Ovary (tissue), 9 donors: Measurements from ENCODE around the gene NKX6-2. TPM values are rescaled to one million over a fixed set of nuclear protein-coding genes. Genes with fewer than 3 reads are reported as not detected.
A peak's percentile ranks its signal among the peaks of the same experiment; 100 is the strongest.
"Not testable (repeated sequence)": the region's sequence is repeated elsewhere in the genome, so short reads cannot be mapped to it uniquely, and the experiment has no call there.

Experiments used
- DNase-seq, 5 donors: peaks; one replicate each; pipeline ENCODE4 v3.0.0-alpha.2; 2019 to 2020
- H3K27ac ChIP-seq, 2 donors: fragments of 200-600 bp; one replicate each; pipeline versions ENCODE4 v1.5.1 to v1.8.0; 2019 to 2022
- H3K27me3 ChIP-seq: fragments of 200-600 bp; one replicate; pipeline ENCODE4 v1.8.0; 2022
- H3K36me3 ChIP-seq: fragments of 200-600 bp; sonication (generic); one replicate; pipeline ENCODE4 v1.5.1; 2019
- H3K4me1 ChIP-seq: one replicate; pipeline ENCODE4 v1.8.1; 2013; ENCODE audit warnings: mild to moderate bottlenecking, moderate library complexity; ENCODE audit not compliant: insufficient read depth
- H3K4me3 ChIP-seq: fragments of 200-600 bp; sonication (generic); one replicate; pipeline ENCODE4 v1.5.1; 2017
- H3K9me3 ChIP-seq, 2 donors: fragments of 200-600 bp in 1 of 2; sonication (generic) in 1 of 2; one replicate each; pipeline versions ENCODE4 v1.5.1 to v1.8.1; 2013 to 2019; ENCODE audit warnings: mild to moderate bottlenecking in 1 of 2, moderate library complexity in 1 of 2
- EP300 ChIP-seq: sonication (generic); formaldehyde crosslinking; IDR thresholded peaks from one replicate; pipeline ENCODE4 v1.6.1; 2017; ENCODE audit warnings: antibody characterized with exemption
- POLR2A ChIP-seq: fragments of 450-650 bp; IDR thresholded peaks from one replicate; pipeline ENCODE4 v1.6.1; 2017; ENCODE audit warnings: antibody characterized with exemption, mild to moderate bottlenecking, moderate library complexity
- whole genome bisulfite sequencing, 3 donors: extraction: QIAGEN DNeasy Blood & Tissue Kit in 1 of 3; methylation state at CpG; one replicate each; pipeline versions ENCODE4 v1.1.5 to v1.1.7; 2013 to 2017; 5-methylcytosine and 5-hydroxymethylcytosine counted together
- intact Hi-C, 4 donors: fragments of 100-400 bp; cut with DNase I; formaldehyde crosslinking; loops; one replicate each; pipeline versions ENCODE4 v1.11.0 to v1.15.1; 2022 to 2023
- polyA plus RNA-seq, 2 donors: library from polyadenylated mRNA; stranded (reverse); fragments of 200-250 nt in 1 of 2; fragments of 350-450 nt in 1 of 2; fragmentation: Illumina TruSeq in 1 of 2; extraction: RNeasy Lipid Tissue Mini Kit (QIAGEN cat#74804) in 1 of 2; gene quantifications; one replicate each; pipeline ENCODE4 v1.2.3, GENCODE V29; 2013 to 2014
- total RNA-seq, 7 donors: library from RNA; depleted of rRNA in 2 of 7; stranded (reverse); fragments of >200 nt in 2 of 7; fragmentation: NEBNext Ultra II Directional in 3 of 7; extraction: Animal tissue kit (Norgen Biotek cat#: 25700) in 3 of 7; gene quantifications; one replicate each; pipeline versions ENCODE4 v1.1.0 to v1.2.4, GENCODE V29; 2016 to 2023
- TF ChIP-seq, protein P1 (sequence below), 3 donors: fragments of 450-650 bp in 2 of 3; fragments of 200-600 bp in 1 of 3; IDR thresholded peaks; one replicate each; pipeline versions ENCODE4 v1.5.1 to v1.8.0; 2016 to 2022; ENCODE audit warnings: antibody characterized with exemption in 3 of 3, mild to moderate bottlenecking in 1 of 3
- donor health status: DM: no; HTN: no; CAD: no; lungs with moderate emphysema.
- donor health status: DM: no; HTN: no; CAD: no.
- donor health status: Bipolar disorder and iron deficiency.
- donor health status: DM: yes; HTN: yes; CAD: no.
- donor health status: DM: no; HTN: no; CAD: no.
- donor health status: DM: yes; HTN: yes; CAD: no.

NKX6-2 gene
- total and polyA plus RNA-seq, 9 donors: not detected

DNA sequence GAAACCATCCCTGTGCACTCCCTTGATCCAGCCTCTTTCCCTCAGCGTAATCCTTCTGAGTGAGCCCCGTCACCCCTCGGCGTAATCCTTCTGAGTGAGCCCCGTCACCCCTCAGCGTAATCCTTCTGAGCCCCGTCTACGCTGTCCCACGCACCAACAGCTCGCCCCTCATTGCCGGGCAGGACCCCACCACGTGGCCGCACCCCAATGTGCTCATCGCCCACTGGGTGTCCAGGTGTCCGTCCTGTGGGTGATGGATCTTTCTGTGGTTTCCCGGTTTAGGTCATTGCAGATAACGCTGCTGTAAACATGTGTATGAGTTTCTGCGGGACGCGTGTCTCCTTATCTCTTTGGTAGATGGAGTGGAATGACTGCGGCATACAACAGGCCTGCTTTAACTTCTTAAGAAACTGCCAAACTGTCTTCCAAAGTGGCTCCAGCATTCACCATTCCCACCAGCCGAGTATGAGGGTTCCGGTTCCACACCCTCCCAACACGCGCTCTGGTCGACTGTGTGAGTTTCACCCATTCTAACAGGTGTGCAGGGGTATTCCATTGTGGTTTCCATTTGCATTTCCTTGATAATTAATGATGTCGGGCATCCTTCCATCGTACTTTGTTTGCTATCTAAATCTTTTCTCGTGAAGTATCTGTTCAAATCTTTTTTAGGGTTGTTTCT, 42.1 kb upstream of the NKX6-2 start:
- no peaks in the 10 kb centered on the region for H3K36me3 ChIP-seq
- WGBS, 3 donors: 80 to 86% (median 82%) methylated on average over 29 of the region's 29 CpGs
- H3K4me1 ChIP-seq: no peaks in the 10 kb centered on the region
- peak in 1 of 5 donors; percentile 15 for DNase-seq
- TF ChIP-seq, protein P1, sequence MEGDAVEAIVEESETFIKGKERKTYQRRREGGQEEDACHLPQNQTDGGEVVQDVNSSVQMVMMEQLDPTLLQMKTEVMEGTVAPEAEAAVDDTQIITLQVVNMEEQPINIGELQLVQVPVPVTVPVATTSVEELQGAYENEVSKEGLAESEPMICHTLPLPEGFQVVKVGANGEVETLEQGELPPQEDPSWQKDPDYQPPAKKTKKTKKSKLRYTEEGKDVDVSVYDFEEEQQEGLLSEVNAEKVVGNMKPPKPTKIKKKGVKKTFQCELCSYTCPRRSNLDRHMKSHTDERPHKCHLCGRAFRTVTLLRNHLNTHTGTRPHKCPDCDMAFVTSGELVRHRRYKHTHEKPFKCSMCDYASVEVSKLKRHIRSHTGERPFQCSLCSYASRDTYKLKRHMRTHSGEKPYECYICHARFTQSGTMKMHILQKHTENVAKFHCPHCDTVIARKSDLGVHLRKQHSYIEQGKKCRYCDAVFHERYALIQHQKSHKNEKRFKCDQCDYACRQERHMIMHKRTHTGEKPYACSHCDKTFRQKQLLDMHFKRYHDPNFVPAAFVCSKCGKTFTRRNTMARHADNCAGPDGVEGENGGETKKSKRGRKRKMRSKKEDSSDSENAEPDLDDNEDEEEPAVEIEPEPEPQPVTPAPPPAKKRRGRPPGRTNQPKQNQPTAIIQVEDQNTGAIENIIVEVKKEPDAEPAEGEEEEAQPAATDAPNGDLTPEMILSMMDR (IDR thresholded peaks at IDR 0.05): no peak
- no peak for TF ChIP-seq EP300
- no peak for TF ChIP-seq POLR2A
- no peaks in the 10 kb centered on the region for H3K27me3 ChIP-seq
- intact Hi-C loops: no loop called here
- no peaks in the 10 kb centered on the region for H3K9me3 ChIP-seq
- no peak overlapping the region for H3K27ac ChIP-seq
- H3K4me3 ChIP-seq: no peak overlapping the region

DNA sequence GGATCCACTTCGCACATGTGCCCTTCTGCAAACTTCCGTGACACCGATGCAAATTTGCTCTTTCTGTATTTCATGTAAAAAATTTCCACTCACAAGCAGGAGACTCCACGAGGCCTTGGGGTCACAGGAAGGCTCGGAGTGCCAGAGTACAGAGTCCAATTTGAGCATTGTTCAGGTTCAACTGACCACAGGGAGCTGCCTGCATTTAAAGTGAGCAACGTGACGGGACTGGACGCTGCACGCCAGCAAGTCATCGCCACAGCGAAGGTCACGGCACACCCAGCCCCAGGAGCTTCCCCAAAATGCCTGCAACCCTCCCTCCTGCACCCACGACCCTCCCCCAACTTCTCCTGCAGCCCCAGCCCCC, 41.5 kb upstream of the NKX6-2 start:
- no peaks in the 10 kb centered on the region for H3K9me3 ChIP-seq
- intact Hi-C loops: no loop called here
- no peaks in the 10 kb centered on the region for H3K36me3 ChIP-seq
- H3K4me1 ChIP-seq: no peaks in the 10 kb centered on the region
- no peak overlapping the region for H3K27ac ChIP-seq
- TF ChIP-seq, protein P1 (IDR thresholded peaks at IDR 0.05): no peak
- no peak for TF ChIP-seq POLR2A
- TF ChIP-seq EP300: no peak
- H3K4me3 ChIP-seq: no peak overlapping the region
- no peaks in the 10 kb centered on the region for H3K27me3 ChIP-seq
- WGBS, 3 donors: 76 to 78% (median 76%) methylated on average over 13 of the region's 13 CpGs
- DNase-seq: peak in 1 of 5 donors; percentile 5

DNA sequence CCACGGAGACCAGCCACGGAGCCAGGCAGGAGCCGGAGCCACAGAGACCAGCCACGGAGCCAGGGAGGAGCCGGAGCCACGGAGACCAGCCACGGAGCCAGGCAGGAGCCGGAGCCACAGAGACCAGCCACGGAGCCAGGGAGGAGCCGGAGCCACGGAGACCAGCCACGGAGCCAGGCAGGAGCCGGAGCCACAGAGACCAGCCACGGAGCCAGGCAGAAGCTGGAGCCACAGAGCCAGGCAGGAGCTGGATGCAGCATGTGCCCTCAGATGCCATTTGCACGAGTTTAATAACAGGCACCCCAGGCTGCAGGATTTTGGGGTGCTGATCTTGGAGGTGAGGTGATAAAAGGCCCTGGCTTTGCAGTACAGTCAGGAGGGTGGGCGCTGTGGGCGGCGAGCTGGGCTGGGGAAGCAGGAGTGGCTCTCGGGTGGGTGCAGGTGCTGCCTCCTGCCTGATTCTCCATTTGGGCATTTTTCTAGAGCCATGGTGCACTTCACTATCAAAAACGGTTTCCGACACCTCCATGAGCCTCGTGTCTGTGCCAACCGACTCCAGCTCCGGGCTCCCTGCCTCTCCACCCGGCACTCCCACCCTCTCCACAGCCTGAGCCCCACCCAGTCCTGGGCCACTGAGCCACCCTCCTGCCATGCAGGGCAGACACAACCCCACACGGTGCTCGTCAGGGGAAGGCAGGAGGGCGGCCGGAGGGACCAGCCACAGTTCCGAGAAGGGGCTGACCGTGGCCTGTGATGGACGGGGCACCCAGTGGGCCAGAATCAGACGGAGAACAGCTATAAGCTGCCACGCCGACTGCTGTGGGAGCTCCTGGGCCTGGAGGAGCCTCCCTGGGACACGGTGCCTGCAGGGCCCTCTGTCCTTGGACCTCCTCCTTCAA, 40.8 kb upstream of the NKX6-2 start:
- H3K4me1 ChIP-seq: no peaks in the 10 kb centered on the region
- H3K36me3 ChIP-seq: no peaks in the 10 kb centered on the region
- H3K27ac ChIP-seq: no peak overlapping the region
- H3K9me3 ChIP-seq: no peaks in the 10 kb centered on the region
- no peak overlapping the region for H3K4me3 ChIP-seq
- TF ChIP-seq, protein P1 (IDR thresholded peaks at IDR 0.05): no peak
- TF ChIP-seq POLR2A: no peak
- TF ChIP-seq EP300: no peak
- 90 to 93% (median 91%) methylated on average over 35 to 36 of the region's 36 CpGs for WGBS, 3 donors
- no peaks in the 10 kb centered on the region for H3K27me3 ChIP-seq
- peak in 1 of 5 donors; percentile 19 for DNase-seq
- intact Hi-C loops: no loop called here

DNA sequence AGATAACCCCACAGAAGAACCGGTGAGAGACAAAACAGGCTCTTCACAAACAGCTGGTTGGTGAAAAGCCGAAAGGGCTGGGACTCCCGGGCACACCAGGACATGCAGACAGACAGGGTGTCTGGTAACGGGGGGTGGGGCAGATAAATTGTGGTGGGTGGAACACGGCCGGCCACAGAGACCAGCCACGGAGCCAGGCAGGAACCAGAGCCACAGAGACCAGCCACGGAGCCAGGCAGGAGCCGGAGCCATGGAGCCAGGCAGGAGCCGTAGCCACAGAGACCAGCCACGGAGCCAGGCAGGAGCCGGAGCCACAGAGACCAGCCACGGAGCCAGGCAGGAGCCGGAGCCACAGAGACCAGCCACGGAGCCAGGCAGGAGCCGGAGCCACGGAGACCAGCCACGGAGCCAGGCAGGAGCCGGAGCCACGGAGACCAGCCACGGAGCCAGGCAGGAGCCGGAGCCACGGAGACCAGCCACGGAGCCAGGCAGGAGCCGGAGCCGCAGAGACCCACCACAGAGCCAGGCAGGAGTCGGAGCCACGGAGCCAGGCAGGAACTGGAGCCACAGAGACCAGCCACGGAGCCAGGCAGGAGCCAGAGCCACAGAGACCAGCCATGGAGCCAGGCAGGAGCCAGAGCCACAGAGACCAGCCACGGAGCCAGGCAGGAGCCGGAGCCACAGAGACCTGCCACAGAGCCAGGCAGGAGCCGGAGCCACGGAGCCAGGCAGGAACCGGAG, 40.0 kb upstream of the NKX6-2 start:
- H3K27ac ChIP-seq, intact Hi-C loops, H3K9me3 ChIP-seq, H3K27me3 ChIP-seq, H3K36me3 ChIP-seq, H3K4me3 ChIP-seq, H3K4me1 ChIP-seq: not testable (repeated sequence)
- 86 to 94% (median 93%) methylated on average over 33 to 34 of the region's 34 CpGs for WGBS, 3 donors
- DNase-seq: peak in 1 of 5 donors; percentile 3
